Endothelial cell of umbilical vein (primary cell): ENCODE results near the gene DET1.

Experiments
- CTCF ChIP-seq, 2 donors: IDR thresholded peaks; 1 replicate in 1 of 2; 2 replicates in 1 of 2; pipeline ENCODE4 v1.5.1; 2011; ENCODE audit warnings: low read length in 2 of 2, mild to moderate bottlenecking in 2 of 2, moderate library complexity in 2 of 2, control low read depth in 1 of 2, inconsistent platforms in 1 of 2, low read depth in 1 of 2; ENCODE audit not compliant: insufficient read depth in 1 of 2; ENCODE audit errors: extremely low read depth in 1 of 2
- EZH2 ChIP-seq: IDR thresholded peaks from 2 replicates; pipeline ENCODE4 v1.6.1; 2012; ENCODE audit warnings: borderline replicate concordance, low read depth, mild to moderate bottlenecking, moderate library complexity, low read length, inconsistent platforms; ENCODE audit not compliant: severe bottlenecking
- FOS ChIP-seq: IDR thresholded peaks from 2 replicates; pipeline ENCODE4 v1.6.1; 2011; ENCODE audit warnings: mild to moderate bottlenecking, low read length, moderate library complexity, borderline replicate concordance; ENCODE audit not compliant: insufficient read depth
- GATA2 ChIP-seq: IDR thresholded peaks from 2 replicates; pipeline ENCODE4 v1.7.0; 2011; ENCODE audit warnings: low read depth, mild to moderate bottlenecking, moderate library complexity, mixed read lengths, low read length; ENCODE audit not compliant: insufficient read length, insufficient read depth
- JUN ChIP-seq: IDR thresholded peaks from 2 replicates; pipeline ENCODE4 v1.6.1; 2011; ENCODE audit warnings: borderline replicate concordance, low read depth; ENCODE audit not compliant: insufficient read length, insufficient read depth
- MAX ChIP-seq: IDR thresholded peaks from 2 replicates; pipeline ENCODE4 v1.6.1; 2011; ENCODE audit not compliant: insufficient read depth, insufficient read length
- MYC ChIP-seq: IDR thresholded peaks from one replicate; pipeline ENCODE4 v1.6.1; 2011; ENCODE audit warnings: mild to moderate bottlenecking, low read depth, low read length
- POLR2A ChIP-seq: IDR thresholded peaks from 2 replicates; pipeline ENCODE4 v1.6.1; 2012; ENCODE audit warnings: low read depth, mild to moderate bottlenecking, control low read depth, low read length
- POLR2AphosphoS5 ChIP-seq: IDR thresholded peaks from 2 replicates; pipeline ENCODE4 v1.6.1; 2012; ENCODE audit warnings: low read depth, mild to moderate bottlenecking, control low read depth, low read length, moderate library complexity; ENCODE audit not compliant: insufficient read depth

GRCh38 chr15:88487178-88487795 is 59.2 kb downstream of the DET1 start:
- no peak for TF ChIP-seq EZH2
- no peak for TF ChIP-seq CTCF (IDR thresholded peaks at IDR 0.05; ENCODE audit: extremely low read depth in 1 of 2, insufficient read depth in 1 of 2, low read depth in 1 of 2, low read length in 2 of 2)
- TF ChIP-seq POLR2A = no peak
- no peak for TF ChIP-seq MYC
- TF ChIP-seq MAX = no peak
- TF ChIP-seq JUN = no peak
- TF ChIP-seq POLR2AphosphoS5 = no peak
- no peak for TF ChIP-seq GATA2
- no peak for TF ChIP-seq FOS
